Measurements from ENCODE around the gene PLPPR1.

DNA sequence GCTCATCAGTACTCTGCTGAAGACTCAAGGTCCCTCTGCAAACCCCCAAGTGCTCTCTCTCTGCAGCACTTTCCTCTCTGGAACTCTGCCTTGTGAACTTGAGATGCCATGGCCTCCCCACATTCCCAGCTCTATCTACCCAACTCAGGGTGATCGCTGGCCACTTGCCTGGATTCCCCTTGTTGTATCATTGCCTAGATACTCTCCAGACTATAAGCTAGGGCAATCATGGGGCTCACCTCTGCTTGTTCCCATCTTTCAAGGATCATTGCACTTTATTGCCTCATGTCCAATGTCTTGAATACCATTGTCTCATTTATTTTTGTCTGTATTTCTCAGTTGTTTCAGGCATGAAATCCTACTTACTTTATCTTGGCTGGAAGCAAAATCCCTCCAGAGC lies 144.1 kb downstream of the PLPPR1 start:
- TF ChIP-seq POLR2A (IDR thresholded peaks at IDR 0.05), result no peak
- TF ChIP-seq, protein P1, sequence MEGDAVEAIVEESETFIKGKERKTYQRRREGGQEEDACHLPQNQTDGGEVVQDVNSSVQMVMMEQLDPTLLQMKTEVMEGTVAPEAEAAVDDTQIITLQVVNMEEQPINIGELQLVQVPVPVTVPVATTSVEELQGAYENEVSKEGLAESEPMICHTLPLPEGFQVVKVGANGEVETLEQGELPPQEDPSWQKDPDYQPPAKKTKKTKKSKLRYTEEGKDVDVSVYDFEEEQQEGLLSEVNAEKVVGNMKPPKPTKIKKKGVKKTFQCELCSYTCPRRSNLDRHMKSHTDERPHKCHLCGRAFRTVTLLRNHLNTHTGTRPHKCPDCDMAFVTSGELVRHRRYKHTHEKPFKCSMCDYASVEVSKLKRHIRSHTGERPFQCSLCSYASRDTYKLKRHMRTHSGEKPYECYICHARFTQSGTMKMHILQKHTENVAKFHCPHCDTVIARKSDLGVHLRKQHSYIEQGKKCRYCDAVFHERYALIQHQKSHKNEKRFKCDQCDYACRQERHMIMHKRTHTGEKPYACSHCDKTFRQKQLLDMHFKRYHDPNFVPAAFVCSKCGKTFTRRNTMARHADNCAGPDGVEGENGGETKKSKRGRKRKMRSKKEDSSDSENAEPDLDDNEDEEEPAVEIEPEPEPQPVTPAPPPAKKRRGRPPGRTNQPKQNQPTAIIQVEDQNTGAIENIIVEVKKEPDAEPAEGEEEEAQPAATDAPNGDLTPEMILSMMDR (IDR thresholded peaks at IDR 0.05), result no peak
